CD14-positive monocyte (primary cell): ENCODE measurements around the gene CRYBG1. TPM values are rescaled to one million over a fixed set of nuclear protein-coding genes. Genes with fewer than 3 reads are reported as not detected.
A peak's percentile ranks its signal among the peaks of the same experiment; 100 is the strongest.

Source experiments
- DNase-seq, 3 donors: peaks; one replicate each; pipeline ENCODE4 v3.0.0-alpha.2; 2011 to 2022
- H2AFZ ChIP-seq: 2 replicates; pipeline ENCODE4 v1.6.0; 2012; ENCODE audit warnings: mild to moderate bottlenecking, low read depth, low read length, inconsistent platforms; ENCODE audit not compliant: insufficient read depth, poor library complexity, severe bottlenecking
- H3K27ac ChIP-seq, 2 donors: 1 replicate in 1 of 2; 2 replicates in 1 of 2; pipeline ENCODE4 v1.5.1; 2012 to 2013; ENCODE audit warnings: low read length in 2 of 2, control low read depth in 1 of 2, inconsistent platforms in 1 of 2, low read depth in 1 of 2, mild to moderate bottlenecking in 1 of 2
- H3K27me3 ChIP-seq, 2 donors: one replicate each; pipeline versions ENCODE4 v1.6.0 to v1.6.1; 2011 to 2013; ENCODE audit warnings: low read length in 2 of 2; ENCODE audit not compliant: control insufficient read depth in 2 of 2, insufficient read depth in 2 of 2
- H3K36me3 ChIP-seq, 2 donors: replicated peaks in 1 of 2; 1 replicate in 1 of 2; 2 replicates in 1 of 2; pipeline versions ENCODE4 v1.5.1 to v1.6.1; 2012 to 2013; ENCODE audit warnings: low read length in 2 of 2, control low read depth in 1 of 2, inconsistent platforms in 1 of 2, mild to moderate bottlenecking in 1 of 2; ENCODE audit not compliant: insufficient read depth in 2 of 2, control insufficient read depth in 1 of 2
- H3K4me1 ChIP-seq, 2 donors: 1 replicate in 1 of 2; 2 replicates in 1 of 2; pipeline versions ENCODE4 v1.5.1 to v1.6.1; 2012 to 2013; ENCODE audit warnings: low read length in 2 of 2, control low read depth in 1 of 2, inconsistent platforms in 1 of 2, mild to moderate bottlenecking in 1 of 2, moderate library complexity in 1 of 2; ENCODE audit not compliant: insufficient read depth in 2 of 2, control insufficient read depth in 1 of 2
- H3K4me2 ChIP-seq: replicated peaks from 2 replicates; pipeline ENCODE3; 2012; ENCODE audit warnings: low read length, moderate library complexity, mild to moderate bottlenecking; ENCODE audit not compliant: poor library complexity, severe bottlenecking; ENCODE audit errors: extremely low read depth
- H3K4me3 ChIP-seq, 3 experiments: fragments of 200-600 bp in 1 of 3; sonication (generic) in 1 of 3; replicated peaks in 1 of 3; 1 replicate in 2 of 3; 2 replicates in 1 of 3; pipeline ENCODE4 v1.5.1; 2011 to 2013; ENCODE audit warnings: low read length in 3 of 3, mild to moderate bottlenecking in 3 of 3, control low read depth in 2 of 3, low read depth in 2 of 3, inconsistent platforms in 1 of 3, moderate library complexity in 1 of 3
- H3K79me2 ChIP-seq: 2 replicates; pipeline ENCODE4 v1.6.0; 2012; ENCODE audit warnings: mild to moderate bottlenecking, control low read depth, inconsistent platforms, low read length, moderate library complexity; ENCODE audit not compliant: insufficient read depth
- H3K9ac ChIP-seq: 2 replicates; pipeline ENCODE4 v1.6.0; 2017; ENCODE audit warnings: low read length, mild to moderate bottlenecking; ENCODE audit not compliant: insufficient read depth, poor library complexity, severe bottlenecking
- H3K9me3 ChIP-seq, 2 donors: replicated peaks in 1 of 2; 1 replicate in 1 of 2; 2 replicates in 1 of 2; pipeline versions ENCODE4 v1.5.1 to v1.6.1; 2012 to 2013; ENCODE audit warnings: low read length in 2 of 2, control low read depth in 1 of 2; ENCODE audit not compliant: control insufficient read depth in 1 of 2, insufficient read depth in 1 of 2
- H4K20me1 ChIP-seq: 2 replicates; pipeline ENCODE4 v1.6.0; 2012; ENCODE audit warnings: mild to moderate bottlenecking, low read length, control low read depth, moderate library complexity; ENCODE audit not compliant: insufficient read depth
- H3K27ac Mint-ChIP-seq, 7 donors: one replicate each; pipeline ENCODE4 v1.8.0; 2020; ENCODE audit warnings: mild to moderate bottlenecking in 7 of 7, mixed read lengths in 7 of 7, moderate library complexity in 6 of 7, inconsistent platforms in 2 of 7
- H3K27me3 Mint-ChIP-seq, 3 donors: one replicate each; pipeline ENCODE4 v1.8.0; 2021 to 2022; ENCODE audit warnings: low read depth in 3 of 3, mild to moderate bottlenecking in 3 of 3, mixed read lengths in 3 of 3, moderate library complexity in 3 of 3, inconsistent platforms in 1 of 3
- H3K36me3 Mint-ChIP-seq, 2 donors: one replicate each; pipeline ENCODE4 v1.8.0; 2020; ENCODE audit warnings: mixed read lengths in 2 of 2, inconsistent platforms in 1 of 2, mild to moderate bottlenecking in 1 of 2
- H3K4me1 Mint-ChIP-seq: one replicate; pipeline ENCODE4 v1.8.0; 2020; ENCODE audit warnings: mild to moderate bottlenecking, mixed read lengths
- H3K4me3 Mint-ChIP-seq, 2 donors: one replicate each; pipeline ENCODE4 v1.8.0; 2020; ENCODE audit warnings: mild to moderate bottlenecking in 2 of 2, mixed read lengths in 2 of 2, moderate library complexity in 1 of 2
- H3K9me3 Mint-ChIP-seq, 7 donors: one replicate each; pipeline ENCODE4 v1.8.0; 2020 to 2022; ENCODE audit warnings: mixed read lengths in 7 of 7, mild to moderate bottlenecking in 6 of 7, moderate library complexity in 6 of 7, inconsistent platforms in 2 of 7
- CTCF ChIP-seq: fragments of 200-600 bp; IDR thresholded peaks from one replicate; pipeline ENCODE4 v1.8.0; 2022; ENCODE audit warnings: antibody characterized with exemption, mild to moderate bottlenecking
- WGBS: methylation state at CpG from one replicate; pipeline ENCODE4 v1.1.5; 2013; ENCODE audit warnings: missing lambda C conversion rate; ENCODE audit not compliant: insufficient coverage; 5-methylcytosine and 5-hydroxymethylcytosine counted together
- intact Hi-C, 2 donors: fragments of 100-400 bp; cut with micrococcal nuclease; formaldehyde crosslinking; loops; one replicate each; pipeline versions ENCODE4 v1.15.0 to v1.15.1; 2023
- polyA minus RNA-seq: library from RNA; depleted of rRNA, polyadenylated mRNA; stranded (reverse); fragments of >200 nt; gene quantifications from 2 replicates; pipeline ENCODE4 v1.2.3, GENCODE V29; 2012
- polyA plus RNA-seq, 3 donors: library from polyadenylated mRNA; depleted of rRNA in 1 of 3; unstranded in 2 of 3; stranded (reverse) in 1 of 3; fragments of 300-500 nt in 2 of 3; fragments of >200 nt in 1 of 3; fragmentation: Illumina TruSeq in 2 of 3; gene quantifications; 1 replicate in 2 of 3; 2 replicates in 1 of 3; pipeline ENCODE4 v1.2.3, GENCODE V29; 2012 to 2021
- total RNA-seq, 12 experiments: library from RNA in 1 of 12; stranded (reverse) in 1 of 12; fragments of 120-200 nt in 1 of 12; gene quantifications; one replicate each; pipeline ENCODE4 v1.2.4 and lab custom pipeline; 2013 to 2026; ENCODE audit warnings: mixed read lengths in 6 of 12, inconsistent platforms in 1 of 12

Gene CRYBG1
- total RNA-seq (2013): 53.7 TPM
- polyA plus RNA-seq (10 to 100 TPM in 2 of 3 donors, 1 to 10 TPM in 1; 7.9 to 11.9 (median 11.1) TPM), polyA minus RNA-seq (27.0 and 37.1 TPM in 2 replicates), total RNA-seq (lab: John Stamatoyannopoulos, UW) (87.4 to 165 (median 116) reads per million in 11 experiments)

DNA sequence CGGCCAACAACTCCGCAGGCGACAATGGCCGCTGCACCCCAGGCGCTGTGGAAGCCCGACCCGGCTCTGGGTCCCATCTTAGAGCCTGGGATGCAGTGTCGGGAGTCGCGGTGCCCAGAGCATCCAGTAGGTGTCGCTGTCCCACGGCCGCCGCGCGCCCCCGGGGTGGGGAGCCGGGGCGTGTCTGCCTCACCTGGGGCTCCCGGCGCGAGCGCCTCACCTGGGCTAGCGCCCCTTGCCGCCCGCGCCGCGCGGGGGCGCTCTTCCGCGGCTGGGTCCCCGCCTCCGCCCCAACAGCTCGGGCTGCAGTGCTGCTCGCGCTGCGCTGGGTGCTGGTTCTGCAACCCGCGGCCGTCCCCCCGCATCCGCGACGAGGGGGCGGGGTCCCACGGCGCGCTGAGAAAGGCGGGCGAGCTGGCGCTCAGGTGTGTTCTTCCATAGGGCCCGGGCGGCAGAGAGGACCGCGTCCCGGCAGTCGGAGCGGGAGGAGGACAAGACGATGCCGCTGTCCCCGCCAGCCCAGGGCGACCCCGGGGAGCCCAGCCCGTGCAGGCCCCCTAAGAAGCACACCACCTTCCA lies at the start of gene CRYBG1:
CRYBG1 (plus strand) TSS at position 308 of the 579 bp plus-strand sequence; CDS start at position 500, 192 bp downstream.
- peak within 1 kb of the TSS in 1 of 7 donors; percentile 10 for H3K27ac Mint-ChIP-seq

More for the DNA sequence above, at the start of gene CRYBG1:
- Histone ChIP-seq H3K36me3 (no peaks in the 10 kb centered on the region), H2AFZ (peak within 1 kb of the TSS; percentile 92), H3K27me3 (peaks cover 21 to 58% of the 10 kb centered on the region in 2 donors), H3K4me2 (peak within 1 kb of the TSS; percentile 86), H3K27ac (no peak within 1 kb of the TSS), H4K20me1 (no peaks in the 10 kb centered on the region), H3K4me3 (peak within 1 kb of the TSS; percentile 18 to 74 (median 41)), H3K9ac (peak within 1 kb of the TSS; percentile 49), H3K4me1 (peaks cover 13 to 17% of the 10 kb centered on the region in 2 donors), H3K79me2 (no peaks in the 10 kb centered on the region), H3K9me3 (no peaks in the 10 kb centered on the region)
- peaks cover 12% of the 10 kb centered on the region for H3K4me1 Mint-ChIP-seq
- peak within 1 kb of the TSS; percentile 81 to 91 for H3K4me3 Mint-ChIP-seq
- peaks cover 0 to 7% (median 4%) of the 10 kb centered on the region in 7 donors for H3K9me3 Mint-ChIP-seq
- peak; percentile 99 for TF ChIP-seq CTCF
- peaks cover 38 to 68% (median 53%) of the 10 kb centered on the region in 3 donors for H3K27me3 Mint-ChIP-seq
- H3K36me3 Mint-ChIP-seq: peaks cover 0 to 1% of the 10 kb centered on the region in 2 donors
- 2% methylated on average over 66 of the region's 66 CpGs for WGBS
- peak in 2 of 3 donors; percentile 33 to 44 for DNase-seq
- intact Hi-C loops: no loop called here
